ENCODE data around the gene GUCY1B1.

Gene GUCY1B1

DNA sequence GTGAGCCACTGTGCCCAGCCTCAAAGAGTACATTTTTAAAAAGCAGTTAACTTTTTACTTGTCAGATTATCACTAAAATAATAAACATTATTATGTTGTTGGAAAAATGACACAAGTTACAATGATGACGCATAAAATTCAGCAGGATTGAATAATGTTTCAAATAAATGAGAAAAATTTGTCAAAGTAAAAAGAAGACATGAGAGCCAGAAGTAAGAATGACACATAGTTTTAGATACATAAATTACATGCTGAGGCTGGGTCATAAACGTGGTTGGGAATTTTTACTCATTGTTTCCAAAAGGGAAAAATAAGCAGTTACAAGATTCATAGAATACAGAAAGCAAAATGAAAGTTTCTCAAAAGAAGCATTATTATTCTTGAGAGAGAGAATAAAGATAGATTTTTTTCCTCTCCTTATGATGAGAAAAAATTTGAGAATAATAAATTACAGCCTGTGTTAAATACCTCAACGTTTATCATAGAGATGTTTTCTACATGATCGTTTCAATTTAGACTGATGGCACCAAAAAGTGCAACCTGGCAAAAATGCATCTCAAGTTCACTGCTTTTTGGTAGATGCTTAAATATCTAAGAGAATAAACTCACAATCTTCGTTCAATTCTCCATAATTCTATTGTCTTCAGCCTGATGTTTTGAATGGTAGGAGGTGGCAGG is 40.4 kb downstream of the GUCY1B1 start:
- no peaks in the 10 kb centered on the region for H3K36me3 ChIP-seq (ENCODE audit: insufficient read depth, low read length)
- no peak overlapping the region for H3K9ac ChIP-seq (ENCODE audit: low read depth, low read length)
- H3K4me1 ChIP-seq (ENCODE audit: insufficient read depth, low read length): no peaks in the 10 kb centered on the region
- H3K9me3 ChIP-seq (ENCODE audit: control insufficient read depth, insufficient read depth, low read length): no peaks in the 10 kb centered on the region

DNA sequence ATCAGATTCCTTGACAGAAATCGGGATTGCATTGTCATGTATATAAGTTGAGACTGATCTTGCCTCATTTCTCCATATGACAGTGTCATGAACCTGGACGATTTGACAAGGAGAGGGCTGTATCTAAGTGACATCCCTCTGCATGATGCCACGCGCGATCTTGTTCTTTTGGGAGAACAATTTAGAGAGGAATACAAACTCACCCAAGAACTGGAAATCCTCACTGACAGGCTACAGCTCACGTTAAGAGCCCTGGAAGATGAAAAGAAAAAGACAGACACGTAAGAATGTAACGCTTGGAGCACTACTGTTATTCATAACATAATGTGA is 40.9 kb downstream of the GUCY1B1 start:
- H3K9ac ChIP-seq (ENCODE audit: low read depth, low read length): no peak overlapping the region
- H3K4me1 ChIP-seq (ENCODE audit: insufficient read depth, low read length): no peaks in the 10 kb centered on the region
- no peaks in the 10 kb centered on the region for H3K36me3 ChIP-seq (ENCODE audit: insufficient read depth, low read length)
- H3K9me3 ChIP-seq (ENCODE audit: control insufficient read depth, insufficient read depth, low read length): no peaks in the 10 kb centered on the region

DNA sequence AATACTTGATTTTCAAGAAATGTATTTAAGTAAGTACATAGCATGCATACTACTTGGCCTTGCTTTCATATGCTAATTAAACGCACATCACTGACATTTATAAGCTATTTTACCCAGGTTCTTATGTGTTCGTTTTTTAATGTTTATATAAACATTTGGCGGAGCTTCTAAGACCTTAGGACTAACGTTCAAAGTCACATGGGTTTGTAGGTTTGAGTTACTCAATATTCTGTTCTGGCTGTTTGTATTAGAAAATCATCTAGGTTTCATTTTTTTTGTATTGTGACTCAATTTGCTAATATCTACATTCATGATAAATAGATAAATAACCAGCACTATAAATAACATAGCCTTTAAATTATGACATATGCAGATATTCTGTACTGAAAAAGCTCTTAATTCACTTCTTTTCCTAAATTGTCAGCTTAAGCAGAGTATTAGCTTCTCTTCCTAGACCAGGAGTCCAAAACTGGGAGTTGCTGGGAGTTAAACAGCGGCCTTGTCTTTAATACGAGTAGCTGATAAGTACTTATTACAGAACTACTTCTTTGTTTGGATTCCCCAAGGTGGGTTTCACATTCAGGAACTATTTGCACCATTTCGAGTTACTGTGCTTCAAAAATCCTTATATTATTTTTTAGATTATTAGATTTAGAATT is 42.0 kb downstream of the GUCY1B1 start:
- no peak overlapping the region for H3K9ac ChIP-seq (ENCODE audit: low read depth, low read length)
- no peaks in the 10 kb centered on the region for H3K4me1 ChIP-seq (ENCODE audit: insufficient read depth, low read length)
- no peaks in the 10 kb centered on the region for H3K9me3 ChIP-seq (ENCODE audit: control insufficient read depth, insufficient read depth, low read length)
- H3K36me3 ChIP-seq (ENCODE audit: insufficient read depth, low read length): no peaks in the 10 kb centered on the region

DNA sequence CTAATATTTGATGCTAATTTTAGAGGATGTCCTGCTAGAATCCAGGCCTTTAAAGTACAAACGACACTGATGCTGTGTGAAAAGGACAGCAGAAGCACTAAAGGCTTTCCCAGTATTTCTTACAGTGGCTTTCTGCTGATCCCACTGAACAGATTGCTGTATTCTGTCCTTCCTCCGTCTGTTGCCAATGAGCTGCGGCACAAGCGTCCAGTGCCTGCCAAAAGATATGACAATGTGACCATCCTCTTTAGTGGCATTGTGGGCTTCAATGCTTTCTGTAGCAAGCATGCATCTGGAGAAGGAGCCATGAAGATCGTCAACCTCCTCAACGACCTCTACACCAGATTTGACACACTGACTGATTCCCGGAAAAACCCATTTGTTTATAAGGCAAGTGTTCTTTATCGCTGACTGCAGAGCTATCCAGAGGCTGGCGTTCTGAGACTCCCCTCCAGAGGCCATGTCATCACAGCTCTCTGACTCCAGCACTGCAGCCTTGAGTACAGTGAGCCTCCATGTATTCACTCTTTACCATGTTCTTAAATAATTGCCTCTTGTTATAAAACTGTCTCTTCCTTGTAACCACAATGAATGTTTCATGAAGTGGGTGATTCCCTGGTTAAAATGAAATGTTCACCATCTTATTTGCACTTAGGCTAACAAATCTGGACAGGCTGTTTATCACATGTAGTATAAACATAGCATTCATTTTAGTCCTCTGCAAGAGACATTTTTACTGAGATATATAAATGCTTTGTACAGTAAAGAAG is 43.6 kb downstream of the GUCY1B1 start:
- no peaks in the 10 kb centered on the region for H3K4me1 ChIP-seq (ENCODE audit: insufficient read depth, low read length)
- no peak overlapping the region for H3K9ac ChIP-seq (ENCODE audit: low read depth, low read length)
- no peaks in the 10 kb centered on the region for H3K36me3 ChIP-seq (ENCODE audit: insufficient read depth, low read length)
- no peaks in the 10 kb centered on the region for H3K9me3 ChIP-seq (ENCODE audit: control insufficient read depth, insufficient read depth, low read length)

DNA sequence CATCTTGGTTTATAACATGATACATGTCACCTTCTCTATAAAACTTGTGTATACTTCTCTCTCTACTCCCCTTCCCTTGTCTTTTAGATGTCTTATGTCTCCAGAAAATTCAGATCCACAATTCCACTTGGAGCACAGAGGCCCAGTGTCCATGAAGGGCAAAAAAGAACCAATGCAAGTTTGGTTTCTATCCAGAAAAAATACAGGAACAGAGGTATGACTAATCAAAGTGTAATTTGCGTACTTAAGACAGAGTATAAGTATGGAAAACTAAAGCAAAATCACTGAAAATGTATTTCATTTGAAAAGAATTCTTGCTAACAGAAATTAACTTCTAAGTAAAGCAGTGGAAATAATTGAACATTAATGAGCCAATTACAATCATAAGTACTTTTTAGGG is 46.2 kb downstream of the GUCY1B1 start:
- Histone ChIP-seq H3K9ac (ENCODE audit: low read depth, low read length) (no peak overlapping the region), H3K36me3 (ENCODE audit: insufficient read depth, low read length) (no peaks in the 10 kb centered on the region), H3K9me3 (ENCODE audit: control insufficient read depth, insufficient read depth, low read length) (no peaks in the 10 kb centered on the region), H3K4me1 (ENCODE audit: insufficient read depth, low read length) (no peaks in the 10 kb centered on the region)

DNA sequence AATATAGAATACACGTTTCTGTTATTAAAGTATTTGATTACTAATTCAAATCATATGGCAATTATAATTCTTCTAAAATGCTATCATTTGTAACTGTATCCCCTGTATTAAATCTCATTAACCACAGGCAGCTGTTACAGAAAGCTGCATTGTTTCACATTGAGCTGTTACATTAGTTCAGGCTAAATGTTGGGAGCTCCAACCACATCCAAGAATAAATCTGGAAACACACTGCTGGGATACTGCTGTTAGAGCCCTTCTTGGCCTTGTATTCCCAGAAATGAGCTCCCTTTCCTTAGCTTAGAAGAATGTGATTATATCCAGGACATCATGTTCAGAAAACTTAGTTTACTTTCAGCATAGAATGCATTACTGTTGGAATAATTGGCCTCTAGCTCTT is 48.2 kb downstream of the GUCY1B1 start:
- H3K4me1 ChIP-seq (ENCODE audit: insufficient read depth, low read length): no peaks in the 10 kb centered on the region
- H3K36me3 ChIP-seq (ENCODE audit: insufficient read depth, low read length): no peaks in the 10 kb centered on the region
- no peaks in the 10 kb centered on the region for H3K9me3 ChIP-seq (ENCODE audit: control insufficient read depth, insufficient read depth, low read length)
- no peak overlapping the region for H3K9ac ChIP-seq (ENCODE audit: low read depth, low read length)

DNA sequence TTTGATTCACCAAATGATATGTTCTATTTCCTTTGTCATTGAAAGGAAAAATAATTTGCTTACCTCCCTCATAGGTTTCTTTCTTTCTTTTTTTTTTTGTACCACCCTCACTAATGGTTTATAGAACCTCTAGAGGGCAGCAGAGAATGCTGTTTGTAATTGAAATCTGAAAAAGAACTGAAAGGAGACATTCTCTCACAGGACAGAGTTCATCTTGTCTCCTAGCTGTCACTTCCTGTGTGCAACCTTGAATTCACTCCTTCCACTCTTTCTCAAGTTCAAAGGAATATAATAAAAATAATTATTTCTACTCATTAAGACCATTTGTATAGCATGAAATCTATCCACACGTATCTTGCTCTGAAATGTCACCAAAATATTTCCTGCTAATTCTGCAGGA is 51.0 kb downstream of the GUCY1B1 start:
- no peak overlapping the region for H3K9ac ChIP-seq (ENCODE audit: low read depth, low read length)
- H3K36me3 ChIP-seq (ENCODE audit: insufficient read depth, low read length): no peaks in the 10 kb centered on the region
- no peaks in the 10 kb centered on the region for H3K9me3 ChIP-seq (ENCODE audit: control insufficient read depth, insufficient read depth, low read length)
- H3K4me1 ChIP-seq (ENCODE audit: insufficient read depth, low read length): no peaks in the 10 kb centered on the region

DNA sequence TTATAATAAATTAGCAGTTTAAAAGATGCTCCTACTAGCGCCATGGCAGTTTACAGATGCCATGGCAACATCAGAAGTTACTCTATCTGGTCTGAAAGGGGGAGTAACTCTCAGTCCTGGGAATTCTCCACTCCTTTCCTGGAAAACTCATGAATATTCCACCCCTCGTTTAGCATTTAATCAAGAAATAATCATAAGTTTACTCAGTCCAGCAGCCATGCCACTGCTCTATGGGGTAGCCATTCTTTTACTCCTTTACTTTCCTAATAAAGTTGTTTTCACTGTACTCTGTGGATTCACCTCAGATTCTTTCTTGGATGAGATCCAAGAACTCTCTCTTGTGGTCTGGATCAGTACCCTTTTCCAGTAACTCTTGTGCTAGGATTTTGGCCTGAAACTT is 52.3 kb downstream of the GUCY1B1 start:
- Histone ChIP-seq H3K9me3 (ENCODE audit: control insufficient read depth, insufficient read depth, low read length) (no peaks in the 10 kb centered on the region), H3K9ac (ENCODE audit: low read depth, low read length) (no peak overlapping the region), H3K4me1 (ENCODE audit: insufficient read depth, low read length) (no peaks in the 10 kb centered on the region), H3K36me3 (ENCODE audit: insufficient read depth, low read length) (no peaks in the 10 kb centered on the region)

DNA sequence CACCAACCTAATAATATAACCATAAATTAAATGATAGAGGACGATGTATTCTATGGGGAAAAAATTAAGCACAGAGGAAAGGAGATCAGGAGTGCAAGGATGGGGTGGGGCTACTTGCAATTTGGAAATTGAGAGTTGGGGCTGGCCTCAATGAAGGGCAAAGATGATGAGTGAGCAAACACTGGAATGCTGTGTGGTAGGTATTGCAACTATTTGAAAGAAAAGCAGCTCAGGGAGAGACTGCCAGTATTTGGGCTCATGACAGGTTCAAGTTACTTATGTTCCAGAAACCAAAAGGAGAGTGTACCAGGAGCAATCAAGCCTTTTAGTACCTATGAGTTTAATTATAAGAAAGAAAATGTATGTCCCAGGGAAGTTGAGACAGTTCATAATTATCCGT is 59.8 kb downstream of the GUCY1B1 start:
- Histone ChIP-seq H3K9me3 (ENCODE audit: control insufficient read depth, insufficient read depth, low read length) (no peaks in the 10 kb centered on the region), H3K4me1 (ENCODE audit: insufficient read depth, low read length) (no peaks in the 10 kb centered on the region), H3K9ac (ENCODE audit: low read depth, low read length) (no peak overlapping the region), H3K36me3 (ENCODE audit: insufficient read depth, low read length) (no peaks in the 10 kb centered on the region)

DNA sequence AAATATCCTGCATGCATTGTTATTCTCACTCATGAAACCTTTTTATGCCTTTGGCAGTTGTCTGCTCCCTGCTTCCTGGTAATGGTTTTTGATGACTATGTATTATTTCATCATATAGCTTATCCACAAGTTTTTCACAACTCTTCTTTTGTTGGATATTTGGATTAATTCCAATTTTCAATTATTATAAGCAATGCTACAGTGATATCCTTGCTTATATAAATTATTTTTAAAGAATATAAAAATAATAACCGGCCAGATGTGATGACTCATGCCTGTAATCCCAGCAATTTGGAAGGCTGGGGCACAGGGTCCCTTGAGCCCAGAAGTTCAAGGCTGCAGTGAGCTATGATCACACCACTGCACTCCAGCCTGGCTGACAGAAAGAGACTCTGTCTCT is 60.2 kb downstream of the GUCY1B1 start:
- H3K36me3 ChIP-seq (ENCODE audit: insufficient read depth, low read length): no peaks in the 10 kb centered on the region
- no peak overlapping the region for H3K9ac ChIP-seq (ENCODE audit: low read depth, low read length)
- H3K9me3 ChIP-seq (ENCODE audit: control insufficient read depth, insufficient read depth, low read length): no peaks in the 10 kb centered on the region
- H3K4me1 ChIP-seq (ENCODE audit: insufficient read depth, low read length): no peaks in the 10 kb centered on the region

DNA sequence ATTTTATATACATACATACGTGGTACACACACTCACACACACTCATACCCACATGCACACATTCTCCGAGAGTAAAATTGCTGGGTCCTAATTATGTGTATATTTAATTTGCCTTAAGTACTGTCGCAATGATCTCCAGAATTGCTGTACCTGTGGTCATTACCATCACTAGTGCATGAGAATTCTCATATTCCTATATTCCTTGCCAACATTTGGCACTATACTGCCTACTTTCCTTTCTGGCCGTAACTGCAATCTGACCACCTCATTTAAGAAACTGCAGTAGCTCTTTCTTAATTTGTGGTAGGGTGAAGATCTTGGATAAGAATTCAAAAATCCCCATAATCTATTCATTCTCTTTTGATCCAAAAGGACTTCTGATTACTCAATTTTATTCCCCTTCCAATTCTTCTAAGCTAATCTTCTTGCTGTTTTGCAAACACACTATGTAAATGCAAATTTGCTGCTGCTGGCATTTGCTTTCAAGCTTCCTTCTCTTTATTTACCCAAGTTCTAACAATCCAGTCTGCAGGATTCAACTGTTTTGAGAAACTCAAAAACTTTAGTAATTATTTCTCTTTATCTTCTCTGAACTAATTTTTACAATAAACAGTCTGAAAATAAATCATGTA is 62.2 kb downstream of the GUCY1B1 start:
- no peaks in the 10 kb centered on the region for H3K4me1 ChIP-seq (ENCODE audit: insufficient read depth, low read length)
- no peaks in the 10 kb centered on the region for H3K36me3 ChIP-seq (ENCODE audit: insufficient read depth, low read length)
- H3K9me3 ChIP-seq (ENCODE audit: control insufficient read depth, insufficient read depth, low read length): no peaks in the 10 kb centered on the region
- no peak overlapping the region for H3K9ac ChIP-seq (ENCODE audit: low read depth, low read length)

DNA sequence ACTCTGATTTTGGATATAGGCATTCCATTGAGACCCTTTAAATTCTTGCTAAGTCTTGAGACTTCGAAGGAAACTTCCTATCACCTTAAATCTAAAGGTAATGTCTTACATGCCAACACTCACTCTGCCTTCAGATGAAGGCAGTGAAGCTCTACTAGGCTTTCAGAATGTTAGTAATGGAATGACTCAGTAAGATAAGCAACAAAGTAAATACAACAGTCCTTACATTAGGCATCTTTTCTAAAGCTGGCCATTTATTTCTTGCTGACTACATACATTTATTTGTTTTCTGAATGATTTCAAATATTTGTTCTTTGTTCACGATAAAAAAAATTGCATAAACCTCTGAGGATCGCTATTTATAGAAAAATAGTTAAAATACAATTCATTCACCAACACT is 63.8 kb downstream of the GUCY1B1 start:
- Histone ChIP-seq H3K36me3 (ENCODE audit: insufficient read depth, low read length) (no peaks in the 10 kb centered on the region), H3K9me3 (ENCODE audit: control insufficient read depth, insufficient read depth, low read length) (no peaks in the 10 kb centered on the region), H3K4me1 (ENCODE audit: insufficient read depth, low read length) (no peaks in the 10 kb centered on the region), H3K9ac (ENCODE audit: low read depth, low read length) (no peak overlapping the region)

DNA sequence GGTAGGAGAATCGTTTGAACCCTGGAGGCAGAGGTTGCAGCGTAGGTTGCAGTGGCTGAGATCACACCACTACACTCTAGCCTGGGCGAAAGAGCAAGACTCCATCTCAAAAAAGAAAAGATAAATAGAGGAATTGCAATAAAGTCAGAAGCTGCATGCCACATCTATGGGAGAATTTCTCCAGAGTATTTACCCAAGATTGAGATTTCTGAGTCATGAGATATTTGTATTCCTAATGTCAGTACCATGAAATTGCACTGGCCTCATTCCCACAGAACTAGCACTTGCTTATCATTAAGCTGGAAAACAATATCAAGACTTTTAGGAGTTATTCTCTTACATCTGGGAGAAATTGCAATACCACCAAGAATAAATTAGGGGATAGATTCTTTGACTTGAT is 69.8 kb downstream of the GUCY1B1 start:
- H3K9me3 ChIP-seq (ENCODE audit: control insufficient read depth, insufficient read depth, low read length): no peaks in the 10 kb centered on the region
- no peaks in the 10 kb centered on the region for H3K36me3 ChIP-seq (ENCODE audit: insufficient read depth, low read length)
- H3K9ac ChIP-seq (ENCODE audit: low read depth, low read length): no peak overlapping the region
- H3K4me1 ChIP-seq (ENCODE audit: insufficient read depth, low read length): no peaks in the 10 kb centered on the region

DNA sequence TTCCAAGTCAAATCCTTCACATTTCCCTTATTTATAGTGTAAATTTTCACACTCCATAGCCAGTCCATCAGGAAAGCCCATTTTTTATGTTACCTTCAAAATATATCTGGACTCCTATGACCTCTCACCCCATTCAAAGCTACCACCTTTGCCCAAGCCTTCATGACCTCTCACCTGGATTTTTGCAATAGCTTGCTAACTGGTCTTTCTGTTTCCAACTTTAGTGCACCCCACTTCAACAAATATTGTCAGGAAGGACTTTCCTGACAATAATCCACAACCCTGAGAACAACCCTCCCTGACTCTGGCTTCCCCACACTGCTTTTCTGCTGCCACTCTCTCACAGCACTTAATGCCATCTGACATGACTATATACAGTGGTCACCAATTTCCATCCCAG is 73.8 kb downstream of the GUCY1B1 start:
- no peaks in the 10 kb centered on the region for H3K4me1 ChIP-seq (ENCODE audit: insufficient read depth, low read length)
- H3K36me3 ChIP-seq (ENCODE audit: insufficient read depth, low read length): no peaks in the 10 kb centered on the region
- H3K9ac ChIP-seq (ENCODE audit: low read depth, low read length): no peak overlapping the region
- H3K9me3 ChIP-seq (ENCODE audit: control insufficient read depth, insufficient read depth, low read length): no peaks in the 10 kb centered on the region

Measured in ES-I3 (cell line).